HTERT RPE-1 (cell line): Measurements from ENCODE around the gene VWDE.

Source experiments
- in situ Hi-C: fragments of 300-500 bp; cut with MboI; formaldehyde crosslinking; loops from 4 replicates; pipeline ENCODE4 v1.14.3; 2020; ENCODE audit warnings: low sequenced_read_pairs

The VWDE gene

GRCh38 chr7:12337095-12337494 lies 66.6 kb downstream of the VWDE start:
- in situ Hi-C loops = no loop called here

- in situ Hi-C loops = no loop called here
Measured at GRCh38 chr7:12328888-12329770, 74.5 kb downstream of the VWDE start.

DNA sequence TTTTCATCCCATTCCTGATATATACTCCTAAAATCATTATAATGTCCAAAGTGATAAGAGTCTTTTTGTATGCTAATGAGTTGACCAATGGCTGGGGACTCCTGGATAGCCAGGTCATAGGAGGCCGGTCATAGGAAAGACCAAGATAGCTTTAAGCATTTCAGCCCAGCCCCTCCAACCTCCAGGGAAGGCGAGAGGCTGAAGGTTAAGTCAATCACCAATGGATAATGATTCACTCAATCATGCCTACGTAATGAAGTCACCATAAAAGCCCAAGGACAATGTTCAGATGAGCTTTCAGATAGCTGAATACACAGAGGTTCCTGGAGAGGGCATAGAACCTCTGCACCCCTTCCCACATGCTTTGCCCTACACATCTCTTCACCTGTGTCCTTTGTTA lies 75.7 kb downstream of the VWDE start:
- in situ Hi-C loops = no loop called here

DNA sequence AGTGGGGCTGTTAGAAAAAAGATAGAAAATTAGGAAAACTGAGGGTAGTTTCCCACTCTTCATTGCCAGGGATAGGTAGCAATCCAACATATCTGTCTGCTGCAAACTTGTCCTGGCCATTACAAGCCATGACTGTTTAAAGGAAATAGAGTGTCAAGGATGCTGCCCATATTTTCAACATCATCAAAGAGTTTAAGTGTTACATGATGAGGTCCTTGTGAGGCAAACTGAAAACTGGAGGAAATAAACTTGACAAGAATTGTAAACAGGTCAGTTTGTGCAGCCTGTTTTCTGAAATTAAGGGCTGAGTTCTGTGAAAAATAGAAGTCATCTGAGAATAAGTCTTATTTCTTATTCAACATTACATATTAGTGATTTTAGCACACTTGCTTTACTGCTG lies 78.0 kb downstream of the VWDE start:
- in situ Hi-C loops = no loop called here

DNA sequence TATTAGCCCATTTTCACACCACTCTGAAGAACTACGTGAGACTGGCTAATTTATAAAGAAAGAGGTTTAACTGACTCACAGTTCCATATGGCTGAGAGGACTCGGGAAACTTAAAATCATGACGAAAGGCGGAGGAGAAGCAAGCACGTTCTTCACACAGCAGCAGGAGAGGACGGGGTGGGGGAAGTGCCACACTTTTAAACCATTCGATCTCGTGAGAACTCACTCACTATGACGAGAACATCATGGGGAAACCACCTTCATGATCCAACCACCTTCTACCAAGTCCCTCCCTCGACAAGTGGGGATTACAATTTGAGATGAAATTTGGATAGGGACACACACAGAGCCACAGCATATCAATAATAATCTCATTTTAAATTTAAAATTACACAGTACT lies 80.2 kb downstream of the VWDE start:
- in situ Hi-C loops = no loop called here

- in situ Hi-C loops = no loop called here
Measured at GRCh38 chr7:12322903-12323300, 80.8 kb downstream of the VWDE start.

- in situ Hi-C loops = no loop called here
Measured at GRCh38 chr7:12322284-12322902, 81.3 kb downstream of the VWDE start.

GRCh38 chr7:12320987-12321647 lies 82.5 kb downstream of the VWDE start:
- in situ Hi-C loops = no loop called here

DNA sequence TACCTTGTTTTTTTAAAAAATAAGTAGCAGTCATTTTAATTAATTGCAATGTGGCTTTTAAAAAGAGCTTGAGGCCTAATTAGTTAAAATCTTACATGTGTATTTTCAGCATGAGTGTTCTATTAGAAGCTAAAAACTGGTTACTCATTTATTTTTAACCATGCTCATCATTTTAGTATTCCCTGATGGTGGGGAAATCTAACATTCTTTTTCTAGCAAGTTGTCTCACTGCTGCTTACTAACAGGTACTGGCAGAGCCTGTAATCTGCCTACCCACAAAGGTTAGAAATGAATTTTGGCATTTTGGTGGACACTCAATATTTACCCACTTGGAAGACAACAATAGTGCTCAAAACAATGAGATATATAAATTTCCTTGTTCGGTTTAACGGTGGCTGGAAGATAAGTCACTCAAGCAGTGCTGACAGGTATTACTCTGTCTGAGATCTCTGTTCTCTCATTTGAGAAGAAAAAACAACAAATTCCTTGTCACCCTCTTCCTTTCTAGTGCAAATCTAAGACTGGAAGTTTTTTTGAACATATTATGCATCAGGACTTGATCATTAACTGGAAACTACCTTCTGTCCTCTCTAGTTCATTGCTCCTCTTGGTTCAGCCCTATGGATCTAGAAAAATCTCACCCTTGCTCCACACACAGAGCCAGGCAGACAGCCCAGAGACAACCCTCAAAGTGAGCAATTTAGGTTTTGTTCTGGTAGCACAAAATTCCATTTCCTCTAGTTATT lies 83.3 kb downstream of the VWDE start:
- in situ Hi-C loops = no loop called here

GRCh38 chr7:12317675-12318074 lies 86.0 kb downstream of the VWDE start:
- in situ Hi-C loops = no loop called here

GRCh38 chr7:12316925-12317324 lies 86.7 kb downstream of the VWDE start:
- in situ Hi-C loops = no loop called here

DNA sequence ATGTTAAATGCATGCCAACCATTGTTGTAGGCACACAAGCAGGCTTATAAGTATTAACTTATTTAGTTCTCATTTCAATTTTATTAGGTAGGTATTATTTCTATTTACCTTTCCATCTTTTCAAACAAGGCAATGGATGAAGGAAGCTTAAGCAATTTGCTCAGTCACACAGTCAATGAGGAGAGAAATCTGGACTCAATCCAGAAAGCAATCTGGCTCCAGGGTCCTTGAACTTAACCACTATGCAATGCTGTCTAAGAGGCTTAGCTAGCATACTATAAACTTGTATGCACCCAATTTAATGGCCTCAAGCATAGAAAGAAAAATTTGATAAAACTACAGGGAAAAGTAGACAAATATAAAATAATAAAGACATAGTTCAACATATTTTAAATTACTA lies 88.6 kb downstream of the VWDE start:
- in situ Hi-C loops = no loop called here

GRCh38 chr7:12314199-12314598 lies 89.5 kb downstream of the VWDE start:
- in situ Hi-C loops = no loop called here

DNA sequence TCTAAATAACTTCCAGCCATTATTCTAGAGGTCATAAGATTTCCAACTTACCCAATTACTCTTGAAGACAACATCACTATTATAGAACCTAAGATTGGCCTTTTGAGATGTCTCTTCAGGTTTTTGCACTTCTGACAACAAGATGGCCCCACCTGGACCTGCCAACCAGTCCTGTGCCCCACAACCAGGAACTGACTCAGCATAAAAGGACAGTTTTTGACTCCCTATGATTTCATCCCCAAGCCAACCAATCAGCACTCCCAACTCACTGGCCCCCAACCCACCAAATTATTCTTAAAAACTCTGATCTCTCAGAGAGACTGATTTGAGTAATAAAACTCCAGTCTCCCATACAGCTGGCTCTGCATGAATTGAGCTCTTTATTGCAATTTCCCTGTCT lies 98.2 kb downstream of the VWDE start:
- in situ Hi-C loops = no loop called here

DNA sequence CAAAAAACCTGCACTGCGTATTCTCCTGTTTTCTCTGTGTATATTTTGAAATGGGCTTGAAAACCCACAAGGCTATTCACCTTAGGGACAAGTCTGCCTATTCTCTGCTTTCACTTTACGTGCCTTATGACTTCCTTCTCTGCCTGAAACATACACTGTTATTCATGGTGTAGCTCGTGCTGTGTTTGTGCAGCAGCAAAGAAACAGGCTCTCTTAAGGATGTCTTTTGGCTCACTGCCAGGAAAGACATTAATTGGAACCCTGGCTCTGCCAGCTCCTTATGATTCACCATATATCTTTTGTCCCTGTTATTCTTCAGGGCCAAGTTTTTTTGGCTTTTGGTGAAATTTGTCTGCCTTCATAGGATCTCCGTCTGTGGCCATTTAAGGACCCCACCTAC lies 100.2 kb downstream of the VWDE start:
- in situ Hi-C loops = no loop called here

DNA sequence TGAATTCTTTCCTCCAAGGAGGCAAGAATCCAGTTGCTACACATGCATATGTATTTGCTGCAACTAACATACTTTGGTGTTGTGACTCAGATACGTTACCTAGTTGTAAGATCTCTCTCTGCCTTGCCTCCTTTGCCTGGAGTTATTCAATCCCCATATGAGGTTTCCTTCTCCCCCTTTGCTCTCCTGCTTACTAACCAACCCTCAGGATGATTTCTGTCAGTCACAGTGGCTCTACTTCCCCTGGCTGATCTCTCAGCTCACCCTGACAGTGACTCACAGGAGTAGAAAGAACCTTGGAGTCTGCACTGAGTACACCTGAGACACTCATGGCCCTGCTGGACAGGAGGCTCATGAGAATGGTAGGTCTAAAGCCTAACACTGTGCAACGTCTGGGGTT lies 100.6 kb downstream of the VWDE start:
- in situ Hi-C loops = no loop called here

- in situ Hi-C loops = no loop called here
Measured at GRCh38 chr7:12300415-12300814, 103.2 kb downstream of the VWDE start.

DNA sequence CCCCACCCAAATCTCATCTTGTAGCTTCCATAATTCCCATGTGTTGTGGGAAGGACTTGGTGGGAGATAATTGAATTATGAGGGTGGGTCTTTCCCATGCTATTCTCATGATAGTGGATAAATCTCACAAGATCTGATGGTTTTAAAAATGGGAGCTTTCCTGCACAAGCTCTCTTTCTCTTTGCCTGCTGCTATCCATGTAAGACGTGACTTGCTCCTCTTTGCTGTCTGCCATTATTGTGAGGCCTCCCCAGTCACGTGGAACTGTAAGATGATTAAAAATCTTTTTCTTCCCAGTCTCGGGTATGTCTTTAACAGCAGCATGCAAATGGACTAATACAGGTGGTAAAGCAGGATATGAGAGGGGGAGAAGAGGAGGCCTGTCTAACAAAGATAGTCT lies 104.3 kb downstream of the VWDE start:
- in situ Hi-C loops = no loop called here

- in situ Hi-C loops = no loop called here
Measured at GRCh38 chr7:12297283-12298108, 106.2 kb downstream of the VWDE start.

DNA sequence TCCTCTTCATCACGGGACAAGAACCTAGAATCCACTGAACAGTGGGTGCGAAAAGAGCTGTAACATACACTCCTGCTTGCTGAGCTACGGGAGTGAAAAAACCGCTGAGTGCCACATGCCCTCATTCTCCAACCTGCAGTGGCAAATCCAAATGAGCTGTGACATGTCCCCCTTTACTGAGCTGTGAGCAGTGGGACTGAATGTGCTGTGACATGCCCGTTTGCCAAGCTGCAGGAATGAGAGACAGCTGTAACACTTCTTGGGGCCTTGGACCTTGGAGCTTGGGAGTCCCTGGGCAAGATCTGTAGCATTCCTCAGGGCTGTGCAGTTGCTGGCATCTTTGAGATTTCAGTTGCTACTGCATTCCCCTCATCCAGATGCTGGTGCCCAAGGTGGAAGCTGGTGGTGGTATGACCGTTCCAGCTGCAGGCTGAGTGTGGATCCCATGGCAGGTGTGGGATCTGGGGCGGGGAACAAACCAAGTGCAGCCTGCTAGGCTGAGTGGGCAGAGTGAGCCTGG lies 107.6 kb downstream of the VWDE start:
- in situ Hi-C loops = no loop called here
